ENCODE data around the gene PRPF39. TPM values are rescaled to one million over a fixed set of nuclear protein-coding genes. Genes with fewer than 3 reads are reported as not detected.

Gene PRPF39
- total RNA-seq, 6 donors from 2014 or later = 18.8 to 38.1 (median 26.9) TPM

GRCh38 chr14:45039390-45039789, 44.5 kb upstream of the PRPF39 start:
- 80 to 100% methylated on average over 1 to 2 of the region's 2 CpGs for WGBS, 2 donors
- DNase-seq = peak in 1 of 2 donors; percentile 2
- no peak overlapping the region for H3K27ac ChIP-seq
- H3K4me1 ChIP-seq = no peaks in the 10 kb centered on the region
- TF ChIP-seq POLR2A (IDR thresholded peaks at IDR 0.05) = no peak
- TF ChIP-seq CTCF (IDR thresholded peaks at IDR 0.05) = no peak
- no peak for TF ChIP-seq EP300 (IDR thresholded peaks at IDR 0.05)
- TF ChIP-seq POLR2AphosphoS5 (IDR thresholded peaks at IDR 0.05) = no peak
- H3K36me3 ChIP-seq = peaks cover 4 to 47% (median 11%) of the 10 kb centered on the region in 4 donors
- H3K9me3 ChIP-seq = no peaks in the 10 kb centered on the region
- H3K4me3 ChIP-seq = no peak overlapping the region
- H3K27me3 ChIP-seq = no peaks in the 10 kb centered on the region
- peak in 1 of 2 donors; percentile 43 for ATAC-seq (ENCODE audit: low FRiP score in 2 of 2)

- no peak overlapping the region for H3K4me3 ChIP-seq
- H3K36me3 ChIP-seq = peaks cover 4 to 62% (median 17%) of the 10 kb centered on the region in 4 donors
- no peak overlapping the region for H3K27ac ChIP-seq
- no peaks in the 10 kb centered on the region for H3K9me3 ChIP-seq
- DNase-seq (no peak), ATAC-seq (ENCODE audit: low FRiP score in 2 of 2) (no peak)
- TF ChIP-seq EP300 (IDR thresholded peaks at IDR 0.05) (no peak), POLR2AphosphoS5 (IDR thresholded peaks at IDR 0.05) (no peak), CTCF (IDR thresholded peaks at IDR 0.05) (no peak), POLR2A (IDR thresholded peaks at IDR 0.05) (no peak)
- H3K27me3 ChIP-seq = no peaks in the 10 kb centered on the region
- WGBS, 2 donors = 91 to 93% methylated on average over 5 of the region's 5 CpGs
- no peaks in the 10 kb centered on the region for H3K4me1 ChIP-seq
Observed at GRCh38 chr14:45041641-45042040, 42.3 kb upstream of the PRPF39 start.

DNA sequence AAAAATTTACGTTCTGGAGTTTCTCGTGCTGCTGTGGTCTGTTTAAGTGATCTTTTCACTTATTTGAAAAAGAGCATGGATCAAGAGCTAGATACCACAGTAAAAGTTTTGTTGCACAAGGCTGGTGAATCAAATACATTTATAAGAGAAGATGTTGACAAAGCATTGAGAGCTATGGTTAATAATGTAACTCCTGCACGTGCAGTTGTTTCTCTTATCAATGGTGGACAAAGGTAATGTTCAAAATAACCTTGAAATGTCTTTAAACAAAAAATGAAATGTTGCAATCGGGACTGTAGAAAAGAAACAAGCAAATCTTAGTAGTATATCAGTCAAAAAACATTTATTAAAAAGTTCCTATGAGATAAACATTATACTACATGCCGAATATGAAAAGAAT, 39.3 kb upstream of the PRPF39 start:
- DNase-seq (no peak), ATAC-seq (ENCODE audit: low FRiP score in 2 of 2) (no peak)
- no peaks in the 10 kb centered on the region for H3K4me1 ChIP-seq
- H3K36me3 ChIP-seq = peaks cover 0 to 60% (median 10%) of the 10 kb centered on the region in 4 donors
- no peaks in the 10 kb centered on the region for H3K9me3 ChIP-seq
- 88 to 94% methylated on average over 5 of the region's 5 CpGs for WGBS, 2 donors
- H3K4me3 ChIP-seq = no peak overlapping the region
- no peak for TF ChIP-seq POLR2AphosphoS5 (IDR thresholded peaks at IDR 0.05)
- no peak for TF ChIP-seq POLR2A (IDR thresholded peaks at IDR 0.05)
- no peak for TF ChIP-seq CTCF (IDR thresholded peaks at IDR 0.05)
- TF ChIP-seq EP300 (IDR thresholded peaks at IDR 0.05) = no peak
- H3K27ac ChIP-seq = no peak overlapping the region
- no peaks in the 10 kb centered on the region for H3K27me3 ChIP-seq

DNA sequence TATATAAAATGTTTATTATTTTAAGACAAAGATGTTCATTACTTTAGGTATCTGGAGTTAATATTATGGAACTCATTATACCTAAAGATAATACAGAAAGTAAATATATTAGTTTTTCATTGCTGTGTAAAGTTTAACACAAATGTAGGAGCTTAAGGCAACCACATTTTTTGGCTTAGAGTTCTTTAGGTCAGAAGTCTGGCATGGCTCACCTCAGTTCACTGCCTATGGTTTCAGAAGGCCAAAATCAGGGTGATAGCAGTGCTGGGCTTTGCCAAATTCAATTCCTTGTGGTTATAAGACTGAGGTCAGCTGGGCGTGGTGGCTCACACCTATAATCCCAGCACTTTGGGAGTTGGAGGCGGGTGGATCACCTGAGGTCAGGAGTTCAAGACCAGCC, 35.5 kb upstream of the PRPF39 start:
- no peaks in the 10 kb centered on the region for H3K4me1 ChIP-seq
- H3K27ac ChIP-seq = no peak overlapping the region
- H3K4me3 ChIP-seq = no peak overlapping the region
- no peaks in the 10 kb centered on the region for H3K27me3 ChIP-seq
- ATAC-seq (ENCODE audit: low FRiP score in 2 of 2) = no peak
- H3K9me3 ChIP-seq = no peaks in the 10 kb centered on the region
- TF ChIP-seq POLR2AphosphoS5 (IDR thresholded peaks at IDR 0.05) (no peak), CTCF (IDR thresholded peaks at IDR 0.05) (no peak), EP300 (IDR thresholded peaks at IDR 0.05) (no peak), POLR2A (IDR thresholded peaks at IDR 0.05) (no peak)
- WGBS, 2 donors = 94 to 95% methylated on average over 2 of the region's 2 CpGs
- no peak for DNase-seq
- peaks cover 0 to 72% (median 14%) of the 10 kb centered on the region in 4 donors for H3K36me3 ChIP-seq

GRCh38 chr14:45051180-45051579, 32.7 kb upstream of the PRPF39 start:
- Histone ChIP-seq H3K27me3 (no peaks in the 10 kb centered on the region), H3K36me3 (peaks cover 4 to 67% (median 13%) of the 10 kb centered on the region in 4 donors), H3K4me3 (no peak overlapping the region), H3K27ac (no peak overlapping the region), H3K9me3 (no peaks in the 10 kb centered on the region), H3K4me1 (no peaks in the 10 kb centered on the region)
- DNase-seq = no peak
- no peak for TF ChIP-seq POLR2AphosphoS5 (IDR thresholded peaks at IDR 0.05)
- TF ChIP-seq EP300 (IDR thresholded peaks at IDR 0.05) = no peak
- no peak for TF ChIP-seq POLR2A (IDR thresholded peaks at IDR 0.05)
- TF ChIP-seq CTCF (IDR thresholded peaks at IDR 0.05) = no peak
- no peak for ATAC-seq (ENCODE audit: low FRiP score in 2 of 2)

Measured in upper lobe of left lung (tissue), 6 donors.